ENCODE measurements around the gene CACNA1D. TPM values are rescaled to one million over a fixed set of nuclear protein-coding genes. Genes with fewer than 3 reads are reported as not detected.

Gene CACNA1D
- total and polyA plus RNA-seq, 2 experiments from 2014 or later: 41.0 to 159 TPM

- no peak overlapping the region for H3K4me3 ChIP-seq
- no peaks in the 10 kb centered on the region for H3K27me3 ChIP-seq
- H3K4me1 ChIP-seq (ENCODE audit: low read depth): peaks cover 10% of the 10 kb centered on the region
- TF ChIP-seq CTCF (IDR thresholded peaks at IDR 0.05; ENCODE audit: low read depth, low read length): no peak
- no peak overlapping the region for H3K27ac ChIP-seq
- no peak for DNase-seq (ENCODE audit: low read depth in 1 of 2, low spot score in 1 of 2)
- peaks cover 3% of the 10 kb centered on the region for H3K36me3 ChIP-seq
- H3K9me3 ChIP-seq (ENCODE audit: low read depth): no peaks in the 10 kb centered on the region
Observed at GRCh38 chr3:53792866-53793265, 298.5 kb downstream of the CACNA1D start.

DNA sequence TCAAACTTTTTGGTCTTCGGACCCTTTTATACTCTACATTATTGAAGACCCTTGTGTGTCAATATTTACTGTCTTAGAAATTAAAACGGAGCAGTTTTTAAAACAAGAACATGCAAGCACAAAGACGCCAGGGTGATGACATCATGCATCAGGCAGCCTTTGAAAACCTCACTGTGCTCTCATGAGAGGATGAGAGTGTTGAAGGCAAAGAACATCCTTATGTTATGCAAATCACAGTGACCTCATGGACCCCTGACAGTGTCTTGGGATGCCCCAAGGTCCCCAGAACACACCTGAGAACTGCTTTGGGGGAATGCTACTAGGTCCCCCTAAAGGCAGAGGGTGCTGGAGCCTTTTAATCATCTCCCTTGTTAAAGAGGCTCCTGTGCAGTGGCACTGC is 300.2 kb downstream of the CACNA1D start:
- TF ChIP-seq CTCF (IDR thresholded peaks at IDR 0.05; ENCODE audit: low read depth, low read length): no peak
- Histone ChIP-seq H3K4me1 (ENCODE audit: low read depth) (peaks cover 10% of the 10 kb centered on the region), H3K27me3 (no peaks in the 10 kb centered on the region), H3K9me3 (ENCODE audit: low read depth) (no peaks in the 10 kb centered on the region), H3K27ac (no peak overlapping the region), H3K4me3 (no peak overlapping the region), H3K36me3 (peaks cover 3% of the 10 kb centered on the region)
- no peak for DNase-seq (ENCODE audit: low read depth in 1 of 2, low spot score in 1 of 2)

DNA sequence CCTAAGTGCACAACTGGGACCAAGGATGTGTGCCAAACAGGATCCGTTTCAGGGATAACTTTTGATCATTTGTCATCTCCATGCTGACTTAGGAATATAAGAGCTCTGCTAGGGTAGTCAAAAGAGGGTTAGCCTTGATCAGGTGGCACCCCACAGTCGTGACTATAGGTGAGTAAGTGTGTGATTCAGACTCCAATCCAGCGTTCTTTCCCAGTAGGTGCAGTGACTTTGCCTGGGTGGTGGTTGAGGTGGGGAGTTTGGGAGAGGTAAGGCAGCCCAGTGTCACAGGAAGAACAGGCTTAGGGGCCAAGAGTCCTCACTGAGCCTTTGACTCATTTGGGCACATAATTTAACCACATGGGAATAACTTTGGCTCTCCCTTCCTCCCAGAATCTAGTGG is 300.8 kb downstream of the CACNA1D start:
- DNase-seq (ENCODE audit: low read depth in 1 of 2, low spot score in 1 of 2): no peak
- TF ChIP-seq CTCF (IDR thresholded peaks at IDR 0.05; ENCODE audit: low read depth, low read length): no peak
- Histone ChIP-seq H3K4me1 (ENCODE audit: low read depth) (peaks cover 10% of the 10 kb centered on the region), H3K9me3 (ENCODE audit: low read depth) (no peaks in the 10 kb centered on the region), H3K27ac (no peak overlapping the region), H3K27me3 (no peaks in the 10 kb centered on the region), H3K36me3 (peaks cover 4% of the 10 kb centered on the region), H3K4me3 (no peak overlapping the region)

DNA sequence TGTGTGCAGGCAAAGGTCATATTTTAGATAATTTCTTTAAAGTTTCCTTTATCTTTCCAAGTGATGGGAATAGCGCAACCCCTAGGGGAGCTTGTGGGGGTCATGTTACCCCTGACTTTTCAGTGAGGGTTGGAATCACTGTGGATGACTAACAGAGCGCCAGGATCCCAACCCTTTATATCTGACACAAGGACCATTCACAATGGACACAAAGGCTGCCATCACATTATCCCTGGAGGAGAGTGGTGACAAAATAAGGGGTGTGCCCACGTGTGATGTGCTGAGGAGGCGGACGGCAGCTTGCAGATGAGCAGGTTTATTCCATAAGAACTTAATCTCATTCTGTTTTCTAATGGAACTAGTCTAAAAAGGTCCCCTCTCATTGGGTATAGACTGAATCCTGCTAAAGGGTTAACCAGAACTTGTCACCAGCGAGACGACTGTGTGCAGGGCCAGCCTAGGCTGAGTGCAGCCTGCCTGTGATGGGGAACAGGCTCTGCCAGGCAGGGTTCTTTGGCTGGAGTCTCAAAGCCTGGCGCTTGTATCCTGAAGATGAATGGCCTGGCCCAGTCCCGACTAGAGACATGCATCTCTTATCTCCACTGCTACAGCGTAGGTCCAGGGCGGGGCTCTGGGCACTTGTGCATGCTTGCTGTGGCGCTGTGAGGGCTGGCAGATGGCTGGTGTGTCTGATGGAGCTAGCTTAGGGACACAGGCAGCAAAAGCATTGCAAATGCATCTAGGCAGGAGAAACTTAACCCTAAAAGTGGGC is 301.6 kb downstream of the CACNA1D start:
- no peaks in the 10 kb centered on the region for H3K27me3 ChIP-seq
- no peak for TF ChIP-seq CTCF (IDR thresholded peaks at IDR 0.05; ENCODE audit: low read depth, low read length)
- no peak overlapping the region for H3K4me3 ChIP-seq
- no peak overlapping the region for H3K27ac ChIP-seq
- peaks cover 10% of the 10 kb centered on the region for H3K36me3 ChIP-seq
- H3K9me3 ChIP-seq (ENCODE audit: low read depth): no peaks in the 10 kb centered on the region
- H3K4me1 ChIP-seq (ENCODE audit: low read depth): peaks cover 10% of the 10 kb centered on the region
- peak in 1 of 2 donors; percentile 82 for DNase-seq (ENCODE audit: low read depth in 1 of 2, low spot score in 1 of 2)

DNA sequence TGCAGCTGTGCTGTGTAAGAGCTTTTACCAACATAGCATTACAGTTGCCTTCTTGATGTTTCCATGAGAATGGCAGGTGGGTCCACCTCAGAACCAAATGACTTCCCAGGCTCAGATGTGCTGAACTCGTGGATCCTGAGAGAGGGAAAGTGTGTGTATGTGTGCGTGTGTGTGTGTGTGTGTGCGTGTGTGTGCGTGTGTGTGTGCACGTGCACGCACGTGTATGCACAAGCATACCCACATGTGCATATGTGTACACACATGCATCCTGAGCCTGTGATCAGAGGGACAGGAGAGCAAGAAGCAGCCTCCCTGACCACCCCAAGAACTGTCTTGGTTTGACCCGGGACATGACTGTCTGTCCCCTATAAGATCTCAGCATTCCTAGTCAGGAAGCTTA is 303.7 kb downstream of the CACNA1D start:
- TF ChIP-seq CTCF (IDR thresholded peaks at IDR 0.05; ENCODE audit: low read depth, low read length): no peak
- H3K27ac ChIP-seq: no peak overlapping the region
- H3K4me3 ChIP-seq: no peak overlapping the region
- peaks cover 10% of the 10 kb centered on the region for H3K4me1 ChIP-seq (ENCODE audit: low read depth)
- H3K36me3 ChIP-seq: peaks cover 14% of the 10 kb centered on the region
- H3K27me3 ChIP-seq: no peaks in the 10 kb centered on the region
- no peak for DNase-seq (ENCODE audit: low read depth in 1 of 2, low spot score in 1 of 2)
- H3K9me3 ChIP-seq (ENCODE audit: low read depth): no peaks in the 10 kb centered on the region
